HG02678 (cell line): ENCODE measurements around the gene KLHL8.
A peak's percentile ranks its signal among the peaks of the same experiment; 100 is the strongest.

ENCODE experiments used
- ATAC-seq: cut with Tn5 transposase; IDR thresholded peaks from one replicate; pipeline ENCODE4 v1.9.1; 2021; ENCODE audit warnings: mild to moderate bottlenecking, moderate library complexity; ENCODE audit not compliant: unreplicated experiment

Gene KLHL8

DNA sequence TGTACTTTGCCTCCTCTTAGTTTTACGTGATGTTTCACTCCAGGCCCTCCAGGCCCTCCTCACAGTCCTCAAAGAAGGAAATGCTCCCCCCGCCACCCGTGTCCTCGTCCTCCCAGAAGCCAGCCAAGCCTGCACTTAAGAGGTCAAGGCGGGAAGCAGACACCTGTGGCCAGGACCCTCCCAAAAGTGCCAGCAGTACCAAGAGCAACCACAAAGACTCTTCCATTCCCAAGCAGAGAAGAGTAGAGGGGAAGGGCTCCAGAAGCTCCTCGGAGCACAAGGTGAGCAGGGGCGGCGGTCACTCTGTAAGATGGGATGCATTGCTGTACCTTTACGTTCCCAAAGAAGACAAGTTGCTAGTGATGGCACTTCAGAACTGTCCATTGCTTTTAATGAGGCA is 94.4 kb downstream of the KLHL8 start:
- no peak for ATAC-seq

DNA sequence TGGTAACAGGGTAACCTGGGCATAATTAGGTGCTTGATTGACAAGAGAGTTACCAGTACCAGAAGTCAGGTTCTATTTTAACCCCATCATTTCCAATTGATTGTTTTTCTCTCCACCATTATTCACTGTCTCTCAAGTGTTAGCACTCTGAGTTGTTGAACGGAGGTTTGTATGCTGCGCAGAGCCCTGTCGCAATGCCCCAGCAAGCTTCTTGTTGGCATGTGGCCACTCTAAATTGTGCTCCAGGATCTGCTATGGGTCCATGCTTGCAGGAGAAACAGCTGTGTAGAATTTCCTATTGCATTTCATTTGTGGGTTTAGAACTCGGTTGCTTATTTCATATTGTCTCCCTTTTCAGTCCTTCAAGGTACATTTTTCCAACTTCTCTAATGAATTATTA is 98.2 kb downstream of the KLHL8 start:
- no peak for ATAC-seq

DNA sequence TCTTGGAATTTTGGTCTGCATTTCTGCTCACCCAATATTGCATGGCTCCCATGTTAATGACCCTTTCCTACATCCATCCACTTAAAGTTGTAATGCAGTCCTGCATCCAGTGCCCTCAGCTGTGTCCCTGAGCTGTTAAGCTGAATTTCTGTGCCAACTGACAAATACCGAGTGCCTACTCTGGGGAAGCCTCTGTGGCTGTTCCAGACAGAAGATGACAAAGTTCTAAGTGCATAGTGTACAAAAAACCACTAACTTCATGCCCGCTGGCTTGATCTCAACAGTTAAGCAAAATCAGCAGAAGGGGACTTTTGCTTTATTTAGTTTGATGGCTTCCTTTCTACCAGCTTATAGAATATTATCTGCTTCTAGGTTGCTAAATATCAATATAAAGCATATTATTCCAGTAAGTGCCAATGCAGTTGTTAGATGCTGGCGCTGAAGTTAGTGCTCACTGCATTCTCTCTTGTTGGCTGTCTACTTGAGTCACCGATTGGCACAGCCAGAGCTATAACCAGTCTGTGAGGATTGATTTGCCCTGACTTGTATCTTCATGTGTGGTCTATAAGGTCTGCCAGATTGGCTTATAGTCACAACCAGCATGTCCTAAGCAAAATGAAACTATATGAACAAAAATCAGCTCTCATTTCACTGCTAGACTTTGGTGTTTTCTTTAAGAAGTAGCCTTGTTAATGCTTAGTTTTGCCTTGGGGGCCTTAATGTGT is 98.9 kb downstream of the KLHL8 start:
- ATAC-seq = no peak

DNA sequence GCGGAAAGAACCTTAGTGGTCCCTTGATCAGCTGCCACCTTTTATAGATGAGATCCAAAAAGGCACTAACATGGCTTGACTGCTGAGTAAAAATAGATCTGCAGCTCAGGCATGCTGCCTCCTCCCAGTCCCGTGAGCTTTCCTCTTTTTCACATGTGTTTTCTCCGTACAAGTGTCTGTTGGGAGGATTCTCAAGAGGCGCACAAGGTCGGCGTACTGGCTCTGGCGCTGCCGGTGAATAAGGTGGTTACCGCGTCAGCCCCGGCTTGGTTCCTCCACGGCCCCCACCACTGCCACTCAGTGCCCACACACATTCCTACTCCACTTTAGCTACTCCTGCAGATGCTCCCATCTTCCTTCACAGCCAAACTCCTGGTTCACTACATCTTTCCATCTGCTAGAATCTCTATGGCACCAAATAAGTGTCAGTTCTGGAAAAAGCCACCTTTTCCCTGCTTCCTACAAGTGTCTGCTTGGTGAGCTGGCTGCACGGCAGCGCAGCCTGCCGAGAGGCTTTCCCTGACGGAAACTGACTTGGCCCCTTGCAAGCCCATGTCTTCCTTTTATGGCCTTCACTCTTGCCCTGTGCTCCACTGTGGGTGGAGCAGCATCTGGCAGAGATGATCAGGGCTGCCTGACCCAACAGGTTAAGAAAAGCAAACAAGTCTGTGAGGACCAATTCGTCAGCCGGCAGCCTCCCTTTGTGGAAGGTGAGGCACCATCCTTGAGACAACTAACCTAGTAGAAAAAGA is 99.8 kb downstream of the KLHL8 start:
- ATAC-seq = no peak

DNA sequence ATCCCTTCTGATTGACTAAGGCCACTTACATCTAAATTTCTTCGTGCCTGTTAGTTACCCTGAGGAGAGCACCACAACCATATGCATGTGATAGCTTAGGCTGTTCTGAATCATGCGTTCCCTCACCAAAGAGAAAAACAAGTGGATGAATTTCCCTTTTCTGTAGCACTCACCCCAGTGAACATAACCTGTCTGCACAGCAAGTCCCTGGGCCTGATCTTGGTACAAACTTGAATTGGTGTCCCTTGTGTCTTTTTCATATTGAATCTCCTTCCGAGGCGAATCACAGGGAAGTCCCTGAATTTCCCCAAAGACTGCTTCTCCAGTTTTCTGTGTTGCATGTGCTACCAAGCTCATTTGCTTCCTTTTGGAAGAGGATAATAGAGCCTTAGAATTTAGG is 100.4 kb downstream of the KLHL8 start:
- ATAC-seq = peak; percentile 48

DNA sequence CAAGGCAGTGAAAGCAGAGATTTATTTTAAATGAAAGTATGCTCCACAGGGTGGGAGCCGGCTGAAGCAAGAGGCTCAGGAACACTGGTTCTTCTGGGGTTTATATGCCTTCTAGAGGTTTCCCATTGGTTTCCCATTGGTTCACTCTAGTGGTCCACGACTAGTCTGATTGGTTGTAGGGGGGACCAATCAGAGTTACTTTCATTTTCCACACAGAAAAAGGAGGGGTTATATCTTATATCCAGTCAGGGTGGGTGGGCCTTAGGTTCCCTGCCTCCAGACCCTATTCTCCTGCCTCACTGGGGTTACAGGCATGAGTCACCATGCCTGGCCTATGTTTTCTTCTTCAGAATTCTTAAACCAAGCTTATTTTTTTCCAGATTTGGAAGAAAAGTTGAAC is 101.6 kb downstream of the KLHL8 start:
- ATAC-seq = no peak

DNA sequence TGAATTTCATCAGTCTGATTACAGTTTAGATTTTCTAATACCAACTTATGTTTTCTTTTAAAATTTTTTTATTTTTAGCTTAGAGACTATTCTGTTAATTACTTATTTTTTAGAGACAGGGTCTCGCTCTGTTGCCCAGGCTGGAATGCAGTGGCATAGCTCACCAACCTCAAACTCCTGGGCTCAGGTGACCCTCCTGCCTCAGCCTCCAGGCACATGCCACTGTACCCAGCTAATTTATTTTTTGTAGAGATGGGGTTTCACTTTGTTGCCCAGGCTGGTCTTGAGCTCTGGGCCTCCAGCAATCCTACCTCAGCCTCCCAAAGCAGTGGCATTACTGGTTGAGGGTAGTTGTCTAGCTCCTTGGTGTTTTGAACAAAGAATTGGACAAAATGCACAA is 102.0 kb downstream of the KLHL8 start:
- no peak for ATAC-seq

DNA sequence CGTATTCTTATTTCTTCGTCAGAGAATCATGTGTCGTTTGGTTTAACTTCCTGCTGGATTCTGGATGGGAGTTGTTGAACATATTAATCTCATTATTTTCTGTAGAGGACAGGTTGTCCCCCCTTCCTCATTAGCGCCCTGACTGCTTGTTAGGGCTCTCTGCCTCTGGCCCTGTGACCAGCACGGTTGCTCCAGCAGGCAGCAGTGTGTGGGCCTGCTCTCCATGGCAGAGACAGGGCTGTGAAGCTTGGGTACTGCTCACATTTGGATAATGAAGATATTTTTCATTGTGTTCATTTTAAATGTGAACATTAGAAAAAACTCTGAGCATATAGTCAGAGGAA is 102.7 kb downstream of the KLHL8 start:
- no peak for ATAC-seq

DNA sequence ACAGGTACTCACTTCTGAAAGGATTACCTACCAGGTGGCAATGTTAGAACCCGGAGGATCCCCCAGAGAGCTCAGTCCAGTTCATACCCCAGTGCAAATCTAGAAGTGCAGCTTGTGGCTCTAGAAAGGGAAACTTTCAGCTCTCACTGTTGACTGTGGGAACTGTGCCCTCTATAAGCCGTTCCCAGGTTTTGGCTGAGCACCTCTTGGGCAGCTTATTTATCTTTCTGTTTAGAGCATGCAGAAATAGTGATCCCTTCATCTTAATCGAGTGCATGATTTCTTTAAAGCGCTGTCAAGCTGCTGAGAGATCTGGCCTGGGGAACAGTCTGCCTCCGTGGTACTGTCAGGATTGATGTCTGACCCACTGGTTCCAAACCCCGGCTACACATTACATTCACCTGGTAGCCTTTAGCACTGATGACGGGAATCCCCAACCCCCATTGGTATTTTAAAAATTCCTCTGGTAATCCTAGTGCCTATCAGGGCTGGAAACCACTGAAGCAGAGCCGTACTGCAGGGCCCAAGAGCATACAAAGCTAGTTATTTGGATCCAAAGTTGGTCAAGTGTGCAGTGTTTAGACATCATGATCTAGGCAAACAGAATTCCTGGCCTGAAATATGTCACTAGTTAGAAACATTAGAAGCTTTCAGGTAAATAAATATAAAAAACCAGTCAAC is 103.2 kb downstream of the KLHL8 start:
- ATAC-seq = no peak

DNA sequence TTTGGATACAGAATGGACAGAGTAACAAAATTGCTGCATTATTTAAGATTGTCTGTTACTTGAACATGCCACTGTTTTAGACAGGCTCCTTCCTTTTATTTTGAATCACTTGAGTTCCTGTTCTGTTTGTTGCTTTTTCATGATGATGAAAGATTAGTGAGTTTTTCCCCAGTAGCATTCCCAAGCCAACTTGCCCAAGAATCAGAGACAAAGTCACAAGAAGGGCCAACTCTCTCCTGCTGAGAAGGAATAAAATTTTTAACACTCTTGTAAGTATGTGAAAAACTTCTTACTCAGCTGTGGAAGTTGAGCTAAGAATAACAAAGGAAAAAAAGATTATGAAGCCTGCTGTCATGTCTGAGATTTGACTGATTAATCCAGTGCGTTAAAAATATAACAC is 104.2 kb downstream of the KLHL8 start:
- ATAC-seq = no peak

DNA sequence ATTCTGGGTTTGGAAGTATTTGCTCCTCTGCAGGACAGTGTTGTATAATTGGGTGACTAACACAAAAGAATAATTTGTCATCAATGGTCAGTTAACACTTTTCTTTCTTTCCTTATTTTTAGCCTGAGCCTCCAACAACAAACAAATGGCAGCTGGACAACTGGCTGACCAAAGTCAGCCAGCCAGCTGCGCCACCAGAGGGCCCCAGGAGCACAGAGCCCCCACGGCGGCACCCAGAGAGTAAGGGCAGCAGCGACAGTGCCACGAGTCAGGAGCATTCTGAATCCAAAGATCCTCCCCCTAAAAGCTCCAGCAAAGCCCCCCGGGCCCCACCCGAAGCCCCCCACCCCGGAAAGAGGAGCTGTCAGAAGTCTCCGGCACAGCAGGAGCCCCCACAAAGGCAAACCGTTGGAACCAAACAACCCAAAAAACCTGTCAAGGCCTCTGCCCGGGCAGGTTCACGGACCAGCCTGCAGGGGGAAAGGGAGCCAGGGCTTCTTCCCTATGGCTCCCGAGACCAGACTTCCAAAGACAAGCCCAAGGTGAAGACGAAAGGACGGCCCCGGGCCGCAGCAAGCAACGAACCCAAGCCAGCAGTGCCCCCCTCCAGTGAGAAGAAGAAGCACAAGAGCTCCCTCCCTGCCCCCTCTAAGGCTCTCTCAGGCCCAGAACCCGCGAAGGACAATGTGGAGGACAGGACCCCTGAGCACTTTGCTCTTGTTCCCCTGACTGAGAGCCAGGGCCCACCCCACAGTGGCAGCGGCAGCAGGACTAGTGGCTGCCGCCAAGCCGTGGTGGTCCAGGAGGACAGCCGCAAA is 106.0 kb downstream of the KLHL8 start:
- no peak for ATAC-seq

DNA sequence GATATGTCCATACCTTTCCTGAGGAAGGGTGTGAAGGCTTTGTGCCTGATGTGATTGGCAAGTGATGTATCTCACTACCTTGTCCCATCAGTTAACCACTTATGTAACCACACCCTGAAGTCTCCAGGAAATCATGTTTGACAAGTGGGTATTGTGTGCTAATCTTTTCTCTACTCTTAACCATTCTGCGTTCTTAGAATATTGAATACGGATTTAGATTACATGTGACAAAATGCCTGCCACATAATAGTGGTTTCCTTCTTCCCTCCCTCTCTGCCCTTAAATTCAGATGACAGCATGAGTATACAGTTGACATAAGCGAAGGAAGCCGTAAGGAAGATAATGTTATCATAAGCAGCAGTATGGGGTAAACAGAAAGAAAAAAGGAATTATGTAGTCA is 108.4 kb downstream of the KLHL8 start:
- ATAC-seq = no peak
